ENCODE measurements around the gene KDM4C. TPM values are rescaled to one million over a fixed set of nuclear protein-coding genes. Genes with fewer than 3 reads are reported as not detected.

Gene KDM4C
- total RNA-seq, 1 donor from 2014 or later, result 11.1 TPM

DNA sequence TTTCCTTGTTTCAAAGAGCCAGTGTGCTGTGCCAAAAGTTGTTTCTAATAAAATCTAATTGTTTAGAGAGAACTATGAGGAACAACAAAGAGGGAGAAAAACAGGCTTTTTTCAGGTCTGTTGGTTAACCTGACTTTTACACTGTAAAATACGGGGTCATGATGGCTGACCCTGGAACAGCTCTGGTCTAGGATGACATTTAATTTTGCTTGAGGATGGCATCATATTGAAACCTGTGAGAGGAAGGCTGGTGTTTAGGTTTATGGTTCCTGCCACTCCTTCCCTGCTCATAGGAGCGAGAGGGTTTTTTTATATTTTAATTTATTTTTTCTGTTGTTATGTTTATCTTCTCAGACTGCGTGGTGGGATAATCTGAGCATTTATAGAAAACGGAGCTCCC lies 327.6 kb downstream of the KDM4C start:
- Histone ChIP-seq H3K27ac (no peak overlapping the region), H4K20me1 (ENCODE audit: low read depth) (peaks cover 4% of the 10 kb centered on the region), H2AFZ (replicated peaks) (no peak overlapping the region), H3K79me2 (ENCODE audit: low read depth) (no peaks in the 10 kb centered on the region), H3K4me3 (no peak overlapping the region), H3K27me3 (no peaks in the 10 kb centered on the region), H3K36me3 (no peaks in the 10 kb centered on the region), H3K9ac (no peak overlapping the region), H3K4me1 (peaks cover 6% of the 10 kb centered on the region), H3F3A (ENCODE audit: low read depth) (no peaks in the 10 kb centered on the region), H3K4me2 (no peak overlapping the region), H3K9me3 (ENCODE audit: low read depth) (no peaks in the 10 kb centered on the region)
- H3K27ac Mint-ChIP-seq, result no peak overlapping the region
- H3K36me3 Mint-ChIP-seq, result peaks cover 3% of the 10 kb centered on the region
- TF ChIP-seq, protein P1, sequence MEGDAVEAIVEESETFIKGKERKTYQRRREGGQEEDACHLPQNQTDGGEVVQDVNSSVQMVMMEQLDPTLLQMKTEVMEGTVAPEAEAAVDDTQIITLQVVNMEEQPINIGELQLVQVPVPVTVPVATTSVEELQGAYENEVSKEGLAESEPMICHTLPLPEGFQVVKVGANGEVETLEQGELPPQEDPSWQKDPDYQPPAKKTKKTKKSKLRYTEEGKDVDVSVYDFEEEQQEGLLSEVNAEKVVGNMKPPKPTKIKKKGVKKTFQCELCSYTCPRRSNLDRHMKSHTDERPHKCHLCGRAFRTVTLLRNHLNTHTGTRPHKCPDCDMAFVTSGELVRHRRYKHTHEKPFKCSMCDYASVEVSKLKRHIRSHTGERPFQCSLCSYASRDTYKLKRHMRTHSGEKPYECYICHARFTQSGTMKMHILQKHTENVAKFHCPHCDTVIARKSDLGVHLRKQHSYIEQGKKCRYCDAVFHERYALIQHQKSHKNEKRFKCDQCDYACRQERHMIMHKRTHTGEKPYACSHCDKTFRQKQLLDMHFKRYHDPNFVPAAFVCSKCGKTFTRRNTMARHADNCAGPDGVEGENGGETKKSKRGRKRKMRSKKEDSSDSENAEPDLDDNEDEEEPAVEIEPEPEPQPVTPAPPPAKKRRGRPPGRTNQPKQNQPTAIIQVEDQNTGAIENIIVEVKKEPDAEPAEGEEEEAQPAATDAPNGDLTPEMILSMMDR (IDR thresholded peaks at IDR 0.05), result no peak
- TF ChIP-seq EZH2 (IDR thresholded peaks at IDR 0.05) (no peak), EZH2phosphoT487 (IDR thresholded peaks at IDR 0.05) (no peak)
- peaks cover 3% of the 10 kb centered on the region for H3K27me3 Mint-ChIP-seq (ENCODE audit: insufficient read depth, low read depth)
- DNase-seq (ENCODE audit: low spot score), result no peak
- H3K9me3 Mint-ChIP-seq, result no peaks in the 10 kb centered on the region
- H3K4me3 Mint-ChIP-seq, result no peak overlapping the region
- peaks cover 12% of the 10 kb centered on the region for H3K4me1 Mint-ChIP-seq

DNA sequence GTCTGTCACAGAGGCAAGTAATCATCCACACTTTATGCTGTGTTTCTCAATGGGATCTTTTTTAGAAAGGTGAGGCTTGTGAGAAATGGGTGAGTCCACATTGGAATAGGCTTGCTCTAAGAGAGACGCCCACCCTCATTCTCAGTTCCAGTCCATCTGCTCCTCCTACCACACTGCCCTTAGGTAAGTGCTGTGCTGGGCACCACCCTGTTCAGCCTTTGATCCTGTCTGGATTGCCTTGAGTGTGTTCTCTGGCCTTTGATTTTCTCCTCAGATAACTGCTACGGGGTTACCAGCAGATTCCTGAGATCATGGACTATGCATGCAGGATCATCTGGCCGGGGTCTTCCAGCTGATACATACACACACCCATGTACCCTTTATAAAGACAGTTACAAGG lies 328.6 kb downstream of the KDM4C start:
- H4K20me1 ChIP-seq (ENCODE audit: low read depth), result peaks cover 4% of the 10 kb centered on the region
- no peaks in the 10 kb centered on the region for H3F3A ChIP-seq (ENCODE audit: low read depth)
- Mint-ChIP-seq H3K4me3 (no peak overlapping the region), H3K27ac (no peak overlapping the region), H3K27me3 (ENCODE audit: insufficient read depth, low read depth) (peaks cover 3% of the 10 kb centered on the region), H3K4me1 (peaks cover 15% of the 10 kb centered on the region), H3K9me3 (no peaks in the 10 kb centered on the region), H3K36me3 (peaks cover 3% of the 10 kb centered on the region)
- no peak overlapping the region for H2AFZ ChIP-seq (replicated peaks)
- no peaks in the 10 kb centered on the region for H3K27me3 ChIP-seq
- DNase-seq (ENCODE audit: low spot score), result no peak
- no peaks in the 10 kb centered on the region for H3K79me2 ChIP-seq (ENCODE audit: low read depth)
- H3K27ac ChIP-seq, result no peak overlapping the region
- peaks cover 6% of the 10 kb centered on the region for H3K4me1 ChIP-seq
- no peak overlapping the region for H3K4me3 ChIP-seq
- TF ChIP-seq EZH2phosphoT487 (IDR thresholded peaks at IDR 0.05), result no peak
- TF ChIP-seq, protein P1 (IDR thresholded peaks at IDR 0.05), result no peak
- no peak for TF ChIP-seq EZH2 (IDR thresholded peaks at IDR 0.05)
- H3K4me2 ChIP-seq, result no peak overlapping the region
- no peak overlapping the region for H3K9ac ChIP-seq
- no peaks in the 10 kb centered on the region for H3K9me3 ChIP-seq (ENCODE audit: low read depth)
- no peaks in the 10 kb centered on the region for H3K36me3 ChIP-seq

DNA sequence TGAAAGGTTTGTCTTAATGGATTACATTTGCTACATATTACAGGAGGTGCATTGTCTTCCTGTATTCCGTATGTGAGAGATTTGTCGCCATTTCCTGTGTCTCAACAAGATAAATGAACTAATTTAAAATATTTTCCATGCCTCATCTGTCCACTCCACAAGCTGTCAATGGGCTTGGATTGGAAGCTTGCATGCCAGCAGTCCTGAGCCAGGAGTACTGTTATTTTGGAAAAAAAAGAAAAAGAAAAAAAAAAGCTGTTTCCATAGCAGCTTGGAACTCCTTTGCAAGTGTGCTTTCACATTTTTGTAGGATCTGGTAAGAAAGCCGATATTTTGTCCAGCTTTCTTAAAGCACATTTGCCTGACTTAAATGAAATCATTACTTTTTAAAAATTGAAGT lies 330.8 kb downstream of the KDM4C start:
- peaks cover 4% of the 10 kb centered on the region for H4K20me1 ChIP-seq (ENCODE audit: low read depth)
- H3K27me3 ChIP-seq, result no peaks in the 10 kb centered on the region
- H3K4me2 ChIP-seq, result no peak overlapping the region
- no peak overlapping the region for H3K4me3 Mint-ChIP-seq
- H3K4me3 ChIP-seq, result no peak overlapping the region
- TF ChIP-seq, protein P1 (IDR thresholded peaks at IDR 0.05), result no peak
- no peak for TF ChIP-seq EZH2 (IDR thresholded peaks at IDR 0.05)
- no peak for TF ChIP-seq EZH2phosphoT487 (IDR thresholded peaks at IDR 0.05)
- H3K9me3 Mint-ChIP-seq, result no peaks in the 10 kb centered on the region
- peaks cover 6% of the 10 kb centered on the region for H3K4me1 ChIP-seq
- no peaks in the 10 kb centered on the region for H3K36me3 ChIP-seq
- peaks cover 3% of the 10 kb centered on the region for H3K36me3 Mint-ChIP-seq
- H3K9ac ChIP-seq, result no peak overlapping the region
- H3K9me3 ChIP-seq (ENCODE audit: low read depth), result no peaks in the 10 kb centered on the region
- H3F3A ChIP-seq (ENCODE audit: low read depth), result no peaks in the 10 kb centered on the region
- no peak overlapping the region for H3K27ac ChIP-seq
- H2AFZ ChIP-seq (replicated peaks), result no peak overlapping the region
- no peak overlapping the region for H3K27ac Mint-ChIP-seq
- no peaks in the 10 kb centered on the region for H3K79me2 ChIP-seq (ENCODE audit: low read depth)
- DNase-seq (ENCODE audit: low spot score), result no peak
- H3K27me3 Mint-ChIP-seq (ENCODE audit: insufficient read depth, low read depth), result peaks cover 5% of the 10 kb centered on the region
- peaks cover 15% of the 10 kb centered on the region for H3K4me1 Mint-ChIP-seq

Measured in neural progenitor cell (in vitro differentiated cells).